ENCODE results near the gene ZNF319.

DNA sequence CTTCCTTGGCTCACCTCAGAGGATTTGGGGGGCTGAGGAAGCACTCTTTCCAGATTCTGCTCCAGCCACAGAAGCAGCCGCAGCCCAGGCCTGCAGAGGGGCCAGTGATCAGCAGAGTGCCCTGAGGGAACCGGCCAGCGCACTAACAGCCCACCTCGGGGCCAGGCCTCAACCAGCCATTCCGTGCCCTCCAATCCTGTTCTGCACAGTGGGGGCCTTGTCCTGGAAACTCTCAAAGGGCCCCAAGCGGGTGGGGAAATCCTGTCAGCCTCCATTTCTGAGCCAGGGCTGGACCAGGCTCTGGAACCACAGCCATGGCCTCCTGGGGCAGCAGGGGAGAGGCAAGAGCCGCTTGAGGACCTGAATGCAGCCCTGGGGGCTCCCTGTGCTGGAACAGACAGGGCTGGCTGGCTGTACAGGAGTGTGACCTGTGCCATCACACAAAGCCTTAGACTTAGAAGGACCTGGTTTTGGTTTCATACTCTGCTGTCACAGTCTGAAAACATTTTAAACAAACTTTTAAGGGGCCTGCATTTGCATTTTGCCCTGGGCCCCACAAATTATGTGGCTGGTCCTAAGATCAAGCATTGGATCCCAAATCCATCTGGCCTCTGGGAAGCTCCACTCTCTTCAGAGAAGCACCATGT is 39.5 kb downstream of the ZNF319 start:
- TF ChIP-seq EP300 (IDR thresholded peaks at IDR 0.05) (no peak), POLR2A (IDR thresholded peaks at IDR 0.05) (no peak)
